Measurements from ENCODE around the gene SLC44A4.
"Not testable (repeated sequence)": the region's sequence is repeated elsewhere in the genome, so short reads cannot be mapped to it uniquely, and the experiment has no call there.

Gene SLC44A4

DNA sequence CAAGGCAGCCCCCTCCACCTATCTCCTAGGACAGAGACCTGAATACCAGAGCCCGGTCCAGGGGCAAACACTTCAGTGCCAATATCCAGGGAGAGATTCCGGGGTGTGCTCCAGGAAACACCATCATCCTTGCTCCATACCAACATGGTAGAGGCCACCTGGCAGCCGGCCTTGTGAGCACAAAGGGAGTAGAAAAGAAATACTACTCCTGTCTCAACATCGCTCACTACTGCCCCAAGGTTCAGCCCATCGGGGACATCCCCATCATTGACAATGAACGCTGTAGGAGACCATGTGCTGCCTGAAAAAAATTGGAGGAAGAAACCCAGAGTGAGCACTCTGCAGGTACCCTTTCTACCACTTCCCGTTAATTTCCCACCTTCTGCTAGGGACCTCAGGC is 17.6 kb downstream of the SLC44A4 start:
- no peak overlapping the region for H3K4me3 ChIP-seq (ENCODE audit: low read depth, low read length)
- in situ Hi-C loops (cut with HindIII; ENCODE audit: low sequenced_read_pairs), result no loop called here
- TF ChIP-seq, protein P1, sequence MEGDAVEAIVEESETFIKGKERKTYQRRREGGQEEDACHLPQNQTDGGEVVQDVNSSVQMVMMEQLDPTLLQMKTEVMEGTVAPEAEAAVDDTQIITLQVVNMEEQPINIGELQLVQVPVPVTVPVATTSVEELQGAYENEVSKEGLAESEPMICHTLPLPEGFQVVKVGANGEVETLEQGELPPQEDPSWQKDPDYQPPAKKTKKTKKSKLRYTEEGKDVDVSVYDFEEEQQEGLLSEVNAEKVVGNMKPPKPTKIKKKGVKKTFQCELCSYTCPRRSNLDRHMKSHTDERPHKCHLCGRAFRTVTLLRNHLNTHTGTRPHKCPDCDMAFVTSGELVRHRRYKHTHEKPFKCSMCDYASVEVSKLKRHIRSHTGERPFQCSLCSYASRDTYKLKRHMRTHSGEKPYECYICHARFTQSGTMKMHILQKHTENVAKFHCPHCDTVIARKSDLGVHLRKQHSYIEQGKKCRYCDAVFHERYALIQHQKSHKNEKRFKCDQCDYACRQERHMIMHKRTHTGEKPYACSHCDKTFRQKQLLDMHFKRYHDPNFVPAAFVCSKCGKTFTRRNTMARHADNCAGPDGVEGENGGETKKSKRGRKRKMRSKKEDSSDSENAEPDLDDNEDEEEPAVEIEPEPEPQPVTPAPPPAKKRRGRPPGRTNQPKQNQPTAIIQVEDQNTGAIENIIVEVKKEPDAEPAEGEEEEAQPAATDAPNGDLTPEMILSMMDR (IDR thresholded peaks at IDR 0.05; ENCODE audit: low read depth, low read length), result no peak
- DNase-seq (ENCODE audit: low read depth, low spot score), result no peak

DNA sequence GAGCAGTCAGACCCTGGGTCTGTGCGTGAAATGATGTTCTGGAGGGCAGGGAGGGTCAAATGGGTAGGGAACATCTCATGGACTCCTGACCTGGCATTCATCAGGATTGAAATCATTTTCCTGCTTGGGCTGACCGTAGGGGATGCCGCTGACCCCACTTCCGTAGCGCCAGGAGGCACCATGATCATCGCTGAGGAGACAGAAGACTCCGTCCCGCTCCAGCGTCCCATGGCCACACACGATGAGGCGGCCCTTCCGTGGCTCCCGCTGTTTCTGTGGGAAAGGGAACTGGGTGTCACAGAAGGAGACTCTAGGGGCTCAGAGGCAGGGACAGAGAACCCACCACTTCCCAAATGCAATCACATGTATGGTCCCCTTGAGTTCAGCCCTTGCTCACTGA is 18.4 kb downstream of the SLC44A4 start:
- TF ChIP-seq, protein P1 (IDR thresholded peaks at IDR 0.05; ENCODE audit: low read depth, low read length), result no peak
- DNase-seq (ENCODE audit: low read depth, low spot score), result no peak
- in situ Hi-C loops (cut with HindIII; ENCODE audit: low sequenced_read_pairs), result no loop called here
- H3K4me3 ChIP-seq (ENCODE audit: low read depth, low read length), result no peak overlapping the region

DNA sequence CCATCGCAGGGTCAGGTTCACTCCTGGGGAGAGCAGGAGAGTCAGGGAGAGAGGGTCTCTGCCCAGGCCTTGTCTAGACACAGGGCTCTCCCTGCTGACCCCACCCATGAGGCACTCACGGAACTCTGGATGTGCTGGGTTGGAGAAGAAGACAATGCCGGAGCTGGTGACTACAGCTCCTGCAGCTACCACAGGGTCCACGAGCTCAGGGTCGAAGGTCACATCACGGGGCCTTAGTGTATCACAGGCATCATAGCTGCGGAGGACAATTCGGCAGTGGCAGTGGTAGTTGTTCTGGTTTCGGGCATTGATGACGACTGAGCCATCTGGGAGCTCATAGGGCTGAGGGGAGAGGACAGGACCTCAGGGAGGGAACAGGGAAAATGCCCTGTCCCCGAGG is 18.9 kb downstream of the SLC44A4 start:
- no peak overlapping the region for H3K4me3 ChIP-seq (ENCODE audit: low read depth, low read length)
- DNase-seq (ENCODE audit: low read depth, low spot score), result no peak
- in situ Hi-C loops (cut with HindIII; ENCODE audit: low sequenced_read_pairs), result no loop called here
- TF ChIP-seq, protein P1 (IDR thresholded peaks at IDR 0.05; ENCODE audit: low read depth, low read length), result no peak

DNA sequence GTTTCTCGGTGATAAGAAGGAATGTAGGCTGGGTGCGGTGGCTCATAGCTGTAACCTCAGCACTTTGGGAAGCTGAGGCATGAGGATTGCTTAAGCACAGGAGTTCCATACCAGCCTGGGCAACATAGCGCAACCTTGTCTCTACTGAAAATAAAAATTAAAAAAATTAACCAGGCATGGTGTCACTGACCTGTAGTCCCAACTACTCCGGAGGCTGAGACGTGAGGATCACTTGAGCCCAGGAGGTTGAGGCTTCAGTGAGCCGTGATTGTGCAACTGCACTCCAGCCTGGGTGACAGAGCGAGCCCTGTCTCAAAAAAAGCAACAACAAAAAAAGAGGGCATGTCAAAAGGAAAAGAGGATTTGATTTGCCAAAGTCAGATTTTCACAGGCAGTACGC is 20.1 kb downstream of the SLC44A4 start:
- TF ChIP-seq, protein P1 (IDR thresholded peaks at IDR 0.05; ENCODE audit: low read depth, low read length), result no peak
- H3K4me3 ChIP-seq (ENCODE audit: low read depth, low read length), result no peak overlapping the region
- in situ Hi-C loops (cut with HindIII; ENCODE audit: low sequenced_read_pairs), result no loop called here
- DNase-seq (ENCODE audit: low read depth, low spot score), result no peak

DNA sequence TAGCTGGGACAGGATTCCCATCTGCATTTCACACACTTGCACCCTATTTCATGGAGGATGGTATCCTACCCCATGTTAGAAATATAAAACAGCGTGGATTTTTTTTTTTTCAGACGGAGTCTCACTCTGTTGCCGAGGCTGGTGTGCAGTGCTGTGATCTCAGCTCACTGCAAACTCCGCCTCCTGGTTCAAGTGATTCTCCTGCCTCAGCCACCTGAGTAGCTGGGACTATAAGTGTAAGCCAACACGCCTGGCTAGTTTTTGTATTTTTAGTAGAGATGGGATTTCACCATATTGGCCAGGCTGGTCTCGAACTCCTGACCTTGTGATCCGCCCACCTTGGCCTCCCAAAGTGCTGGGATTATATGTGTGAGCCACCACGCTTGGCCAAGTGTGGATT is 21.0 kb downstream of the SLC44A4 start:
- DNase-seq (ENCODE audit: low read depth, low spot score); H3K4me3 ChIP-seq (ENCODE audit: low read depth, low read length); in situ Hi-C loops (cut with HindIII; ENCODE audit: low sequenced_read_pairs): not testable (repeated sequence)

DNA sequence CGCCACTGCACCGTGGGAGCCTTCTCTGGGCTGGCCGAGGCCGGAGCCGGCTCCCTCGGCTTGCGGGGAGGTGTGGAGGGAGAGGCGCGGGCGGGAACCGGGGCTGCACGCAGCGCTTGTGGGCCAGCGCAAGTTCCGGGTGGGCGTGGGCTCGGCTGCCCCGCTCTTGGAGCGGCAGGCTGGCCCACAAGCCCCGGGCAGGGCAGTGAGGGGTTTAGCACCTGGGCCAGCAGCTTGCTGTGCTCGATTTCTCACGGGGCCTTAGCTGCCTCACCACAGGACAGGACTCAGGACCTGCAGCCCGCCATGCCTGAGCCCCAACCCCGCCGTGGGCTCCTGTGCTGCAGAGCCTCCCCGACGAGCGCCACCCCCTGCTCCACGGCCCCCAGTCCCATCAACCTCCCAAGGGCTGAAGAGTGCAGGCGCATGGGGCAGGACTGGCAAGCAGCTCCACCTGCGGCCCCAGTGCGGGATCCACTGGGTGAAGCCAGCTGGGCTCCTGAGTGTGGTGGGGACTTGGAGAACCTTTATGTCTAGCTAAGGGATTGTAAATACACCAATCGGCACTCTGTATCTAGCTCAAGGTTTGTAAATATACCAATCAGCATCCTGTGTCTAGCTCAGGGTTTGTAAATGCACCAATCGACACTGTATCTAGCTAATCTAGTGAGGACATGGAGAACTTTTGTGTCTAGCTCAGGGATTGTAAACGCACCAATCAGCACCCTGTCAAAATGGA is 26.6 kb downstream of the SLC44A4 start:
- DNase-seq (ENCODE audit: low read depth, low spot score); H3K4me3 ChIP-seq (ENCODE audit: low read depth, low read length); in situ Hi-C loops (cut with HindIII; ENCODE audit: low sequenced_read_pairs): not testable (repeated sequence)

DNA sequence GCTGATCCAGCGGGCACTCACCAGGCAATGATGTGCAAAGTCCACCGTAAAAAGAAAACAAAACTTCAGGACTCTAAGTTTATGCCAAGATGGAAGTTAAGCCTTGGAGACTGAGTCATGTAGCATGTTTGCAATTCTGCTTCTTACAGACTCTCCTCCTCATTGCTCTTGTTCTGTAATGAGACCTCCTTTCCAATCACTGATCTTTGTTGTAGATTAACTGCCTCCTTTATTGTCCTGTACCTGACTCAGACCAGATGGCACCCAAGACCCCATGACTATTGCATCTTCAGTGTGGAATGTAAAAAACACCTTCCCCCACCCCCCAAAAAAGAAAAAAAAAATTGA is 27.3 kb downstream of the SLC44A4 start:
- in situ Hi-C loops (cut with HindIII; ENCODE audit: low sequenced_read_pairs), result no loop called here
- H3K4me3 ChIP-seq (ENCODE audit: low read depth, low read length), result no peak overlapping the region
- no peak for DNase-seq (ENCODE audit: low read depth, low spot score)
- TF ChIP-seq, protein P1 (IDR thresholded peaks at IDR 0.05; ENCODE audit: low read depth, low read length), result no peak
